GM18868 (cell line): ENCODE results near the gene GRAMD1C.
"Not testable (repeated sequence)": the region's sequence is repeated elsewhere in the genome, so short reads cannot be mapped to it uniquely, and the experiment has no call there.

Experiments used
- ATAC-seq: cut with Tn5 transposase; IDR thresholded peaks from one replicate; pipeline ENCODE4 v1.9.1; 2021; ENCODE audit warnings: mild to moderate bottlenecking, moderate library complexity; ENCODE audit not compliant: unreplicated experiment

GRAMD1C gene

GRCh38 chr3:113838631-113839209 lies at the start of gene GRAMD1C:
TSS of gene GRAMD1C (plus strand) at chr3:113838788. CDS start at chr3:113838910, 122 bp downstream.
- peak; percentile 96 for ATAC-seq

- no peak for ATAC-seq
Measured at GRCh38 chr3:113791381-113791780, 47.2 kb upstream of the GRAMD1C start.

GRCh38 chr3:113794526-113794925 lies 44.1 kb upstream of the GRAMD1C start:
- no peak for ATAC-seq

- no peak for ATAC-seq
Measured at GRCh38 chr3:113795693-113796092, 42.9 kb upstream of the GRAMD1C start.

- ATAC-seq = no peak
Measured at GRCh38 chr3:113802795-113803455, 35.7 kb upstream of the GRAMD1C start.

- no peak for ATAC-seq
Measured at GRCh38 chr3:113804661-113805060, 33.9 kb upstream of the GRAMD1C start.

GRCh38 chr3:113805249-113805648 lies 33.3 kb upstream of the GRAMD1C start:
- no peak for ATAC-seq

- no peak for ATAC-seq
Measured at GRCh38 chr3:113812854-113813253, 25.7 kb upstream of the GRAMD1C start.

- no peak for ATAC-seq
Measured at GRCh38 chr3:113819866-113820265, 18.7 kb upstream of the GRAMD1C start.

GRCh38 chr3:113825090-113825489 lies 13.5 kb upstream of the GRAMD1C start:
- peak; percentile 86 for ATAC-seq

GRCh38 chr3:113828600-113828999 lies 10.0 kb upstream of the GRAMD1C start:
- ATAC-seq = peak; percentile 35

- ATAC-seq = no peak
Measured at GRCh38 chr3:113829576-113830354, 8.8 kb upstream of the GRAMD1C start.

GRCh38 chr3:113831103-113831355 lies 7.6 kb upstream of the GRAMD1C start:
- ATAC-seq = no peak

GRCh38 chr3:113832477-113833164 lies 6.0 kb upstream of the GRAMD1C start:
- ATAC-seq = peak; percentile 64

GRCh38 chr3:113834983-113835382 lies 3.6 kb upstream of the GRAMD1C start:
- no peak for ATAC-seq

GRCh38 chr3:113839551-113839950 lies 963 bp downstream of the GRAMD1C start:
- ATAC-seq = no peak

GRCh38 chr3:113844622-113845222 lies 6.1 kb downstream of the GRAMD1C start:
- peak; percentile 43 for ATAC-seq

- no peak for ATAC-seq
Measured at GRCh38 chr3:113847247-113847646, 8.7 kb downstream of the GRAMD1C start.

- ATAC-seq = no peak
Measured at GRCh38 chr3:113847664-113848461, 9.3 kb downstream of the GRAMD1C start.

- not testable (repeated sequence) for ATAC-seq
Measured at GRCh38 chr3:113849071-113849470, 10.5 kb downstream of the GRAMD1C start.
